ENCODE results near the gene RAPGEF3. TPM values are rescaled to one million over a fixed set of nuclear protein-coding genes. Genes with fewer than 3 reads are reported as not detected.

The RAPGEF3 gene
- total and polyA plus RNA-seq, 9 of the 15 experiments (the other 6 are each of a cell fraction or from before 2014, with no cell fraction given) = 0.03 to 0.78 (median 0.37) TPM; not detected in 1

DNA sequence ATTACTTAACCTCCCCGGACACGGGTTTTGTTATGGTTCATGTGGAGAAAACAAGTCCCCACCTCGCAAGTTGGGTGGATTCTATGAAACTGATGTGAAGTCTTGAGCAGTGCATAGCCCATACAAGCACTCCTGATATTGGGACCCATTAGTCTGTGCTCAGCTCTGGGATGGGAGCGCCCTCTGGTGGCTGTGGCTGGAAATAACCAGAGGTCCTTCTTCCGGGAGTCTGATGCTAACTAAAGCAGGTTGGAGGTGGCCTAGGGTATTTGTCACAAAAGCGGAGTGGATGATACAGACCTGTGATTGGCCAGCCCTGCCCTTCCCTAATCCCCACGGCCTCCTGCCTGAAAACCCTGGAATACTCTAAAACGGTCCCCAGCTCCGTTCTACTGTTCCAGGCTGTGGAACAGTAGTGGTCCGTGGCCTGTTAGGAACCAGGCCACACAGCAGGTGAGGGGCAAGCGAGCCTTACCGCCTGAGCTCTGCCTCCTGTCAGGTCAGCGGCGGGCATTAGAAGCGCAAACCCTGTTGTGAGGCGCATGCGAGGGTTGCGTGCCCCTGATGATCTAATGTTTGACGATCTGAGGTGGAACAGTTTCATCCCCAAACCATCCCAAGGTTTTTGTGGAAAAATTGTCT lies 20.7 kb upstream of the RAPGEF3 start (continued):
- TF ChIP-seq, protein P1, sequence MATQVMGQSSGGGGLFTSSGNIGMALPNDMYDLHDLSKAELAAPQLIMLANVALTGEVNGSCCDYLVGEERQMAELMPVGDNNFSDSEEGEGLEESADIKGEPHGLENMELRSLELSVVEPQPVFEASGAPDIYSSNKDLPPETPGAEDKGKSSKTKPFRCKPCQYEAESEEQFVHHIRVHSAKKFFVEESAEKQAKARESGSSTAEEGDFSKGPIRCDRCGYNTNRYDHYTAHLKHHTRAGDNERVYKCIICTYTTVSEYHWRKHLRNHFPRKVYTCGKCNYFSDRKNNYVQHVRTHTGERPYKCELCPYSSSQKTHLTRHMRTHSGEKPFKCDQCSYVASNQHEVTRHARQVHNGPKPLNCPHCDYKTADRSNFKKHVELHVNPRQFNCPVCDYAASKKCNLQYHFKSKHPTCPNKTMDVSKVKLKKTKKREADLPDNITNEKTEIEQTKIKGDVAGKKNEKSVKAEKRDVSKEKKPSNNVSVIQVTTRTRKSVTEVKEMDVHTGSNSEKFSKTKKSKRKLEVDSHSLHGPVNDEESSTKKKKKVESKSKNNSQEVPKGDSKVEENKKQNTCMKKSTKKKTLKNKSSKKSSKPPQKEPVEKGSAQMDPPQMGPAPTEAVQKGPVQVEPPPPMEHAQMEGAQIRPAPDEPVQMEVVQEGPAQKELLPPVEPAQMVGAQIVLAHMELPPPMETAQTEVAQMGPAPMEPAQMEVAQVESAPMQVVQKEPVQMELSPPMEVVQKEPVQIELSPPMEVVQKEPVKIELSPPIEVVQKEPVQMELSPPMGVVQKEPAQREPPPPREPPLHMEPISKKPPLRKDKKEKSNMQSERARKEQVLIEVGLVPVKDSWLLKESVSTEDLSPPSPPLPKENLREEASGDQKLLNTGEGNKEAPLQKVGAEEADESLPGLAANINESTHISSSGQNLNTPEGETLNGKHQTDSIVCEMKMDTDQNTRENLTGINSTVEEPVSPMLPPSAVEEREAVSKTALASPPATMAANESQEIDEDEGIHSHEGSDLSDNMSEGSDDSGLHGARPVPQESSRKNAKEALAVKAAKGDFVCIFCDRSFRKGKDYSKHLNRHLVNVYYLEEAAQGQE (IDR thresholded peaks at IDR 0.05; ENCODE audit: borderline replicate concordance) = peak; percentile 84
- TF ChIP-seq, protein P1 (CRISPR knock-in tag; IDR thresholded peaks at IDR 0.05; ENCODE audit: low read depth) = no peak
- TF ChIP-seq XRCC5 (IDR thresholded peaks at IDR 0.05; ENCODE audit: low read depth, low read length) (peak; percentile 91), ARID2 (IDR thresholded peaks at IDR 0.05) (peak; percentile 70; the same call in 1 of the 2 replicates), ZNF431 (CRISPR knock-in tag; IDR thresholded peaks at IDR 0.05) (0 out of 2 replicates have a peak, but pooled peaks have one; percentile 26), ZNF263 (CRISPR knock-in tag; IDR thresholded peaks at IDR 0.05; ENCODE audit: borderline replicate concordance) (peak; percentile 55; the same call in 1 of the 2 replicates), ELF4 (CRISPR knock-in tag; IDR thresholded peaks at IDR 0.05) (peak; percentile 56; the same call in 1 of the 2 replicates), HNRNPH1 (optimal IDR thresholded peaks at IDR 0.05; ENCODE audit: low read depth, low read length) (no peak), U2AF2 (optimal IDR thresholded peaks at IDR 0.05; ENCODE audit: low read depth, low read length) (no peak), ZNF12 (CRISPR knock-in tag; IDR thresholded peaks at IDR 0.05) (no peak), CREM (IDR thresholded peaks at IDR 0.05; ENCODE audit: low read depth) (0 out of 2 replicates have a peak, but pooled peaks have one; percentile 31), BRF1 (IDR thresholded peaks at IDR 0.05; ENCODE audit: borderline replicate concordance, extremely low read depth, insufficient read length) (no peak), KLF13 (tag; IDR thresholded peaks at IDR 0.05; ENCODE audit: borderline replicate concordance, low read depth) (no peak), MAFF (IDR thresholded peaks at IDR 0.05; ENCODE audit: low read length) (no peak), SNIP1 (IDR thresholded peaks at IDR 0.05; ENCODE audit: low read depth) (no peak)
- TF ChIP-seq, protein P2, sequence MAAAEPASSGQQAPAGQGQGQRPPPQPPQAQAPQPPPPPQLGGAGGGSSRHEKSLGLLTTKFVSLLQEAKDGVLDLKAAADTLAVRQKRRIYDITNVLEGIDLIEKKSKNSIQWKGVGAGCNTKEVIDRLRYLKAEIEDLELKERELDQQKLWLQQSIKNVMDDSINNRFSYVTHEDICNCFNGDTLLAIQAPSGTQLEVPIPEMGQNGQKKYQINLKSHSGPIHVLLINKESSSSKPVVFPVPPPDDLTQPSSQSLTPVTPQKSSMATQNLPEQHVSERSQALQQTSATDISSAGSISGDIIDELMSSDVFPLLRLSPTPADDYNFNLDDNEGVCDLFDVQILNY (CRISPR knock-in tag; IDR thresholded peaks at IDR 0.05) = peak; percentile 34; the same call in 1 of the 2 replicates
- TF ChIP-seq, protein P3, sequence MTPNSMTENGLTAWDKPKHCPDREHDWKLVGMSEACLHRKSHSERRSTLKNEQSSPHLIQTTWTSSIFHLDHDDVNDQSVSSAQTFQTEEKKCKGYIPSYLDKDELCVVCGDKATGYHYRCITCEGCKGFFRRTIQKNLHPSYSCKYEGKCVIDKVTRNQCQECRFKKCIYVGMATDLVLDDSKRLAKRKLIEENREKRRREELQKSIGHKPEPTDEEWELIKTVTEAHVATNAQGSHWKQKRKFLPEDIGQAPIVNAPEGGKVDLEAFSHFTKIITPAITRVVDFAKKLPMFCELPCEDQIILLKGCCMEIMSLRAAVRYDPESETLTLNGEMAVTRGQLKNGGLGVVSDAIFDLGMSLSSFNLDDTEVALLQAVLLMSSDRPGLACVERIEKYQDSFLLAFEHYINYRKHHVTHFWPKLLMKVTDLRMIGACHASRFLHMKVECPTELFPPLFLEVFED (CRISPR knock-in tag; conservative IDR thresholded peaks at IDR 0.05) = 0 out of 2 replicates have a peak, but pooled peaks have one; percentile 29
